Measurements from ENCODE around the gene IL6.

The IL6 gene

DNA sequence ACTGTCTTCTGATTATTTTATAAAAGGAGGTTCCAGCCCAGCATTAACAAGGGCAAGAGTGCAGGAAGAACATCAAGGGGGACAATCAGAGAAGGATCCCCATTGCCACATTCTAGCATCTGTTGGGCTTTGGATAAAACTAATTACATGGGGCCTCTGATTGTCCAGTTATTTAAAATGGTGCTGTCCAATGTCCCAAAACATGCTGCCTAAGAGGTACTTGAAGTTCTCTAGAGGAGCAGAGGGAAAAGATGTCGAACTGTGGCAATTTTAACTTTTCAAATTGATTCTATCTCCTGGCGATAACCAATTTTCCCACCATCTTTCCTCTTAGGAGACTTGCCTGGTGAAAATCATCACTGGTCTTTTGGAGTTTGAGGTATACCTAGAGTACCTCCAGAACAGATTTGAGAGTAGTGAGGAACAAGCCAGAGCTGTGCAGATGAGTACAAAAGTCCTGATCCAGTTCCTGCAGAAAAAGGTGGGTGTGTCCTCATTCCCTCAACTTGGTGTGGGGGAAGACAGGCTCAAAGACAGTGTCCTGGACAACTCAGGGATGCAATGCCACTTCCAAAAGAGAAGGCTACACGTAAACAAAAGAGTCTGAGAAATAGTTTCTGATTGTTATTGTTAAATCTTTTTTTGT, 2.3 kb downstream of the IL6 start:
- Histone ChIP-seq H3K9ac (ENCODE audit: low read depth, low read length) (no peak overlapping the region), H3K9me3 (ENCODE audit: control insufficient read depth, insufficient read depth, low read length) (no peaks in the 10 kb centered on the region), H3K27me3 (ENCODE audit: control insufficient read depth, insufficient read depth, low read length) (peaks cover 7% of the 10 kb centered on the region; the same call in 1 of the 2 replicates), H3K36me3 (ENCODE audit: control insufficient read depth, insufficient read depth, low read length) (no peaks in the 10 kb centered on the region), H3K27ac (ENCODE audit: low read depth, low read length) (no peak overlapping the region), H3K4me1 (ENCODE audit: control insufficient read depth, insufficient read depth, low read length) (peaks cover 32% of the 10 kb centered on the region), H3K4me3 (ENCODE audit: low read depth, low read length) (no peak overlapping the region)

- peaks cover 28% of the 10 kb centered on the region for H3K4me1 ChIP-seq (ENCODE audit: control insufficient read depth, insufficient read depth, low read length)
- no peak overlapping the region for H3K27ac ChIP-seq (ENCODE audit: low read depth, low read length)
- H3K9me3 ChIP-seq (ENCODE audit: control insufficient read depth, insufficient read depth, low read length), result no peaks in the 10 kb centered on the region
- no peak overlapping the region for H3K4me3 ChIP-seq (ENCODE audit: low read depth, low read length)
- H3K27me3 ChIP-seq (ENCODE audit: control insufficient read depth, insufficient read depth, low read length), result peaks cover 7% of the 10 kb centered on the region; the same call in 1 of the 2 replicates
- no peak overlapping the region for H3K9ac ChIP-seq (ENCODE audit: low read depth, low read length)
- H3K36me3 ChIP-seq (ENCODE audit: control insufficient read depth, insufficient read depth, low read length), result no peaks in the 10 kb centered on the region
Measured at GRCh38 chr7:22730066-22730710, 3.2 kb downstream of the IL6 start.

GRCh38 chr7:22730921-22731654, 4.1 kb downstream of the IL6 start:
- Histone ChIP-seq H3K27ac (ENCODE audit: low read depth, low read length) (no peak overlapping the region), H3K9ac (ENCODE audit: low read depth, low read length) (no peak overlapping the region), H3K36me3 (ENCODE audit: control insufficient read depth, insufficient read depth, low read length) (no peaks in the 10 kb centered on the region), H3K9me3 (ENCODE audit: control insufficient read depth, insufficient read depth, low read length) (no peaks in the 10 kb centered on the region), H3K4me3 (ENCODE audit: low read depth, low read length) (no peak overlapping the region), H3K4me1 (ENCODE audit: control insufficient read depth, insufficient read depth, low read length) (peaks cover 20% of the 10 kb centered on the region), H3K27me3 (ENCODE audit: control insufficient read depth, insufficient read depth, low read length) (peaks cover 5% of the 10 kb centered on the region; the same call in 1 of the 2 replicates)

DNA sequence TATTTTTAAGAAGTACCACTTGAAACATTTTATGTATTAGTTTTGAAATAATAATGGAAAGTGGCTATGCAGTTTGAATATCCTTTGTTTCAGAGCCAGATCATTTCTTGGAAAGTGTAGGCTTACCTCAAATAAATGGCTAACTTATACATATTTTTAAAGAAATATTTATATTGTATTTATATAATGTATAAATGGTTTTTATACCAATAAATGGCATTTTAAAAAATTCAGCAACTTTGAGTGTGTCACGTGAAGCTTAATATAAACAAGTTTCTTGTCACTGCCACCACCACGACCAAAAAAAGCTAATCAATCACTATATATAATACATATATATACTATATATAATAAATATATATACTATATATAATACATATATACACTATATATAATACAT, 4.8 kb downstream of the IL6 start:
- no peaks in the 10 kb centered on the region for H3K9me3 ChIP-seq (ENCODE audit: control insufficient read depth, insufficient read depth, low read length)
- 0 out of 2 replicates have a peak, but pooled peaks cover 4% of the 10 kb centered on the region for H3K27me3 ChIP-seq (ENCODE audit: control insufficient read depth, insufficient read depth, low read length)
- H3K4me3 ChIP-seq (ENCODE audit: low read depth, low read length), result no peak overlapping the region
- no peak overlapping the region for H3K9ac ChIP-seq (ENCODE audit: low read depth, low read length)
- H3K27ac ChIP-seq (ENCODE audit: low read depth, low read length), result no peak overlapping the region
- peaks cover 13% of the 10 kb centered on the region for H3K4me1 ChIP-seq (ENCODE audit: control insufficient read depth, insufficient read depth, low read length)
- no peaks in the 10 kb centered on the region for H3K36me3 ChIP-seq (ENCODE audit: control insufficient read depth, insufficient read depth, low read length)

DNA sequence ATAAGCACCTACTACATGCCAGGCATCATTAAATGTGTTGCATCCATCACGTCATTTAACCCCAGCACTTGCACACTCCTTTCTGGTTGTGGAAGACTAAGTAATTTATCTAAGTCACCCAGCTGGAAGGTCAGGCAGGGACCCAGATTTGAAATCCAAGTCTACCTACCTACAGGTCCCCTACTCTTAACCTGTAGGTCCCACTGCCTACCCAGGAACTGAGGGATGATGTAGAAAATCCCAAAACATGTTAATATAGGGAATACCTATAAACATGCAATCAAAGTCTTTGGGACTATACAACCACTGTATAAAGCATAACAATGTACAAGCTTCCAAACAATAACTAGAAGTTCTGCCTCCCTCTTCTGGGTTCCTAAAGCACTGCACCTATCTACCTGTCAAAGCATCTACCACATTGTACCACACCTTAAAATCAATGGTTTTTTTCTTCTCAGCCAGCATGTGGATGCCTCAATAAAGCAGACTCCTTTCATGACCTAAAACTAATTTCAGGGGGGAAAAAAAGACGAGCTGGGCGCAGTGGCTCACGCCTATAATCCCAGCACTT, 5.6 kb downstream of the IL6 start:
- no peak overlapping the region for H3K9ac ChIP-seq (ENCODE audit: low read depth, low read length)

DNA sequence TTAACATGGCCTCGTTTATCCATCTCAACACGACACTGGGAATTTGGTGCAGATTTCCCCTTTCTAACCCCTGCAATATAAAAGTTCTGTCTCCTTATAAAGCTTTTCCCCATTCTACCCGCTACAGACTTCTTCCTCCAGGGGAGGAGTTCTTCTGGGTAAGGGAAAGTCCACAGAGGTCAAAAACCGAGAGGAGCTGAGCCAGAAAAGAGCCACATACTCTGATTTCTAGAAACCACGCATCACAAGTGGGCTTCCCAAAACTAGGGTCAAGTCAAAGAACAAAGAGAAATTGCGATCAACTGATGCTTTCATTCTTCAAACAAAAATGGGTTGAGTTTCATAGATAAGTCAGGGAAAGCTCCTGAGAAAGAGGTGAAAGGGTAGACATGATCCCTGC, 6.8 kb downstream of the IL6 start:
- Histone ChIP-seq H3K36me3 (ENCODE audit: control insufficient read depth, insufficient read depth, low read length) (no peaks in the 10 kb centered on the region), H3K4me1 (ENCODE audit: control insufficient read depth, insufficient read depth, low read length) (no peaks in the 10 kb centered on the region), H3K4me3 (ENCODE audit: low read depth, low read length) (no peak overlapping the region), H3K9ac (ENCODE audit: low read depth, low read length) (no peak overlapping the region), H3K27me3 (ENCODE audit: control insufficient read depth, insufficient read depth, low read length) (no peaks in the 10 kb centered on the region), H3K27ac (ENCODE audit: low read depth, low read length) (no peak overlapping the region), H3K9me3 (ENCODE audit: control insufficient read depth, insufficient read depth, low read length) (no peaks in the 10 kb centered on the region)

More for the DNA sequence above, 5.6 kb downstream of the IL6 start:
- Histone ChIP-seq H3K27ac (ENCODE audit: low read depth, low read length) (no peak overlapping the region), H3K9me3 (ENCODE audit: control insufficient read depth, insufficient read depth, low read length) (no peaks in the 10 kb centered on the region), H3K4me1 (ENCODE audit: control insufficient read depth, insufficient read depth, low read length) (peaks cover 10% of the 10 kb centered on the region), H3K4me3 (ENCODE audit: low read depth, low read length) (no peak overlapping the region), H3K36me3 (ENCODE audit: control insufficient read depth, insufficient read depth, low read length) (no peaks in the 10 kb centered on the region), H3K27me3 (ENCODE audit: control insufficient read depth, insufficient read depth, low read length) (0 out of 2 replicates have a peak, but pooled peaks cover 3% of the 10 kb centered on the region)

DNA sequence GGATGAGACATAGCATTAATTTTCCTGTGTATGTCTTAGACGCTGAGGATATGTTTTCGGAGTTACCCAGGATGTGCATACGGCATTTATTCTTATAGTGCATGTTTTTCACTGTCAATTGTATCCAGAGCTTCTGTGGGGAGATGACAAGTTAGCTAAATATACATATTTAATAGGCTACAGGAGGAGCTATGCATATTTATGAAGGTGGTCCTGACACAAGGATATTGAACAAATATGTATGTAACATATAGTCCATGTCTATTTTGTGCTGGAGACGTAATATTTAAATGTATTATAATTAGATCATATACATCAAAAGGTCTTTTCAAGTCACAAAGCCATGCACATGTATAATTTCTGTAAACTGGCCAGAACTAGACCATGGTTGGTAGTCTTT, 16.0 kb downstream of the IL6 start:
- Histone ChIP-seq H3K36me3 (ENCODE audit: control insufficient read depth, insufficient read depth, low read length) (no peaks in the 10 kb centered on the region), H3K27ac (ENCODE audit: low read depth, low read length) (no peak overlapping the region), H3K27me3 (ENCODE audit: control insufficient read depth, insufficient read depth, low read length) (no peaks in the 10 kb centered on the region), H3K4me1 (ENCODE audit: control insufficient read depth, insufficient read depth, low read length) (no peaks in the 10 kb centered on the region), H3K9me3 (ENCODE audit: control insufficient read depth, insufficient read depth, low read length) (peaks cover under 1% of the 10 kb centered on the region), H3K9ac (ENCODE audit: low read depth, low read length) (no peak overlapping the region), H3K4me3 (ENCODE audit: low read depth, low read length) (no peak overlapping the region)

- H3K9me3 ChIP-seq (ENCODE audit: control insufficient read depth, insufficient read depth, low read length), result peaks cover 19% of the 10 kb centered on the region
- no peaks in the 10 kb centered on the region for H3K4me1 ChIP-seq (ENCODE audit: control insufficient read depth, insufficient read depth, low read length)
- no peak overlapping the region for H3K9ac ChIP-seq (ENCODE audit: low read depth, low read length)
- H3K4me3 ChIP-seq (ENCODE audit: low read depth, low read length), result no peak overlapping the region
- no peaks in the 10 kb centered on the region for H3K36me3 ChIP-seq (ENCODE audit: control insufficient read depth, insufficient read depth, low read length)
- no peak overlapping the region for H3K27ac ChIP-seq (ENCODE audit: low read depth, low read length)
- no peaks in the 10 kb centered on the region for H3K27me3 ChIP-seq (ENCODE audit: control insufficient read depth, insufficient read depth, low read length)
Measured at GRCh38 chr7:22751341-22751740, 24.3 kb downstream of the IL6 start.

GRCh38 chr7:22757338-22757994, 30.5 kb downstream of the IL6 start:
- Histone ChIP-seq H3K36me3 (ENCODE audit: control insufficient read depth, insufficient read depth, low read length) (no peaks in the 10 kb centered on the region), H3K4me3 (ENCODE audit: low read depth, low read length) (no peak overlapping the region), H3K4me1 (ENCODE audit: control insufficient read depth, insufficient read depth, low read length) (no peaks in the 10 kb centered on the region), H3K27ac (ENCODE audit: low read depth, low read length) (no peak overlapping the region), H3K9ac (ENCODE audit: low read depth, low read length) (no peak overlapping the region), H3K27me3 (ENCODE audit: control insufficient read depth, insufficient read depth, low read length) (no peaks in the 10 kb centered on the region), H3K9me3 (ENCODE audit: control insufficient read depth, insufficient read depth, low read length) (no peaks in the 10 kb centered on the region)

- Histone ChIP-seq H3K27ac (ENCODE audit: low read depth, low read length) (no peak overlapping the region), H3K4me1 (ENCODE audit: control insufficient read depth, insufficient read depth, low read length) (no peaks in the 10 kb centered on the region), H3K27me3 (ENCODE audit: control insufficient read depth, insufficient read depth, low read length) (no peaks in the 10 kb centered on the region), H3K9ac (ENCODE audit: low read depth, low read length) (no peak overlapping the region), H3K9me3 (ENCODE audit: control insufficient read depth, insufficient read depth, low read length) (no peaks in the 10 kb centered on the region), H3K36me3 (ENCODE audit: control insufficient read depth, insufficient read depth, low read length) (no peaks in the 10 kb centered on the region), H3K4me3 (ENCODE audit: low read depth, low read length) (no peak overlapping the region)
Measured at GRCh38 chr7:22758576-22758975, 31.6 kb downstream of the IL6 start.
